CD4-positive, alpha-beta T cell (primary cell): ENCODE measurements around the gene ALLC. TPM values are rescaled to one million over a fixed set of nuclear protein-coding genes. Genes with fewer than 3 reads are reported as not detected.
"Not testable (repeated sequence)": the region's sequence is repeated elsewhere in the genome, so short reads cannot be mapped to it uniquely, and the experiment has no call there.

Source experiments
- ATAC-seq: fragments of 200-7000 bp; cut with Tn5 transposase; one replicate; pipeline ENCODE4 v1.10.0; 2022; ENCODE audit warnings: mild to moderate bottlenecking; ENCODE audit not compliant: poor library complexity
- CTCF ChIA-PET: fragments of 350-600 bp; sonication (Branson Sonifier 250); formaldehyde crosslinking; loops from one replicate; lab custom pipeline; 2021; ENCODE audit warnings: antibody characterized with exemption, inconsistent platforms; lab: Charles Lee
- POLR2A ChIA-PET: fragments of 350-600 bp; sonication (Branson Sonifier 250); formaldehyde crosslinking; loops from one replicate; lab custom pipeline; 2021; ENCODE audit warnings: antibody characterized with exemption, inconsistent platforms; lab: Charles Lee
- DNase-seq, 14 experiments: peaks; one replicate each; pipeline ENCODE4 v3.0.0-alpha.2; 2013 to 2020; ENCODE audit warnings: mixed read lengths in 2 of 14
- H3K27ac ChIP-seq, 2 donors: one replicate each; pipeline versions ENCODE4 v1.5.1 to v1.7.0; 2013; ENCODE audit warnings: low read length in 2 of 2, low read depth in 1 of 2, mild to moderate bottlenecking in 1 of 2
- H3K27me3 ChIP-seq, 2 experiments: 1 replicate in 1 of 2; 2 replicates in 1 of 2; pipeline versions ENCODE4 v1.6.1 to v1.7.0; 2013; ENCODE audit warnings: low read length in 2 of 2, control low read depth in 1 of 2, mild to moderate bottlenecking in 1 of 2, moderate library complexity in 1 of 2; ENCODE audit not compliant: insufficient read depth in 2 of 2, control insufficient read depth in 1 of 2
- H3K36me3 ChIP-seq: one replicate; pipeline ENCODE4 v1.6.1; 2013; ENCODE audit warnings: low read length, control low read depth; ENCODE audit not compliant: insufficient read depth
- H3K4me1 ChIP-seq: one replicate; pipeline ENCODE4 v1.6.1; 2013; ENCODE audit warnings: low read length, control low read depth; ENCODE audit not compliant: insufficient read depth
- H3K4me3 ChIP-seq: one replicate; pipeline ENCODE4 v1.5.1; 2013; ENCODE audit warnings: mild to moderate bottlenecking, low read length, moderate library complexity
- H3K9me3 ChIP-seq, 2 experiments: 1 replicate in 1 of 2; 2 replicates in 1 of 2; pipeline versions ENCODE4 v1.6.1 to v1.7.0; 2013; ENCODE audit warnings: low read length in 2 of 2, mild to moderate bottlenecking in 2 of 2, control low read depth in 1 of 2, moderate library complexity in 1 of 2; ENCODE audit not compliant: control insufficient read depth in 1 of 2, insufficient read depth in 1 of 2
- H3K27ac Mint-ChIP-seq: one replicate; pipeline ENCODE4 v1.8.0; 2020; ENCODE audit warnings: mixed read lengths
- H3K27me3 Mint-ChIP-seq: one replicate; pipeline ENCODE4 v1.8.0; 2021; ENCODE audit warnings: mixed read lengths
- H3K36me3 Mint-ChIP-seq: one replicate; pipeline ENCODE4 v1.8.0; 2021; ENCODE audit warnings: low read depth, mixed read lengths
- H3K4me1 Mint-ChIP-seq: one replicate; pipeline ENCODE4 v1.8.0; 2021; ENCODE audit warnings: low read depth, mixed read lengths
- H3K4me3 Mint-ChIP-seq: one replicate; pipeline ENCODE4 v1.8.0; 2020; ENCODE audit warnings: mild to moderate bottlenecking, mixed read lengths
- H3K9me3 Mint-ChIP-seq: one replicate; pipeline ENCODE4 v1.8.0; 2020; ENCODE audit warnings: mixed read lengths
- intact Hi-C, 2 experiments: fragments of 100-400 bp; cut with DNase I in 1 of 2; cut with micrococcal nuclease in 1 of 2; formaldehyde crosslinking; loops; one replicate each; pipeline versions ENCODE4 v1.15.1 to v1.9.0; 2023 to 2025; cut with DNase I, micrococcal nuclease
- total RNA-seq, 174 experiments: library from RNA in 2 of 174; stranded (reverse) in 2 of 174; gene quantifications; one replicate each; pipeline ENCODE4 v1.2.3 and lab custom pipeline; 2021 to 2026
- TF ChIP-seq, protein P1 (sequence below): fragments of 200-600 bp; IDR thresholded peaks from one replicate; pipeline ENCODE4 v1.8.0; 2022; ENCODE audit warnings: antibody characterized with exemption, mild to moderate bottlenecking

ALLC gene
- total RNA-seq, 2 experiments from 2014 or later, result not detected

- Mint-ChIP-seq H3K27ac (no peak overlapping the region), H3K4me3 (no peak overlapping the region), H3K36me3 (peaks cover 4% of the 10 kb centered on the region), H3K4me1 (peaks cover 7% of the 10 kb centered on the region), H3K9me3 (peaks cover 2% of the 10 kb centered on the region), H3K27me3 (no peaks in the 10 kb centered on the region)
- no peak overlapping the region for H3K4me3 ChIP-seq
- H3K9me3 ChIP-seq, result peaks cover 0 to 31% of the 10 kb centered on the region in 2 experiments
- no peaks in the 10 kb centered on the region for H3K27me3 ChIP-seq
- no peak for ATAC-seq
- ChIA-PET POLR2A (no interaction called here), CTCF (no interaction called here)
- peaks cover 4% of the 10 kb centered on the region for H3K4me1 ChIP-seq
- TF ChIP-seq, protein P1, sequence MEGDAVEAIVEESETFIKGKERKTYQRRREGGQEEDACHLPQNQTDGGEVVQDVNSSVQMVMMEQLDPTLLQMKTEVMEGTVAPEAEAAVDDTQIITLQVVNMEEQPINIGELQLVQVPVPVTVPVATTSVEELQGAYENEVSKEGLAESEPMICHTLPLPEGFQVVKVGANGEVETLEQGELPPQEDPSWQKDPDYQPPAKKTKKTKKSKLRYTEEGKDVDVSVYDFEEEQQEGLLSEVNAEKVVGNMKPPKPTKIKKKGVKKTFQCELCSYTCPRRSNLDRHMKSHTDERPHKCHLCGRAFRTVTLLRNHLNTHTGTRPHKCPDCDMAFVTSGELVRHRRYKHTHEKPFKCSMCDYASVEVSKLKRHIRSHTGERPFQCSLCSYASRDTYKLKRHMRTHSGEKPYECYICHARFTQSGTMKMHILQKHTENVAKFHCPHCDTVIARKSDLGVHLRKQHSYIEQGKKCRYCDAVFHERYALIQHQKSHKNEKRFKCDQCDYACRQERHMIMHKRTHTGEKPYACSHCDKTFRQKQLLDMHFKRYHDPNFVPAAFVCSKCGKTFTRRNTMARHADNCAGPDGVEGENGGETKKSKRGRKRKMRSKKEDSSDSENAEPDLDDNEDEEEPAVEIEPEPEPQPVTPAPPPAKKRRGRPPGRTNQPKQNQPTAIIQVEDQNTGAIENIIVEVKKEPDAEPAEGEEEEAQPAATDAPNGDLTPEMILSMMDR, result no peak
- no peaks in the 10 kb centered on the region for H3K36me3 ChIP-seq
- no peak for DNase-seq
- intact Hi-C loops, result no loop called here
- no peak overlapping the region for H3K27ac ChIP-seq
Measured at GRCh38 chr2:3612639-3613523, 45.1 kb upstream of the ALLC start.

GRCh38 chr2:3613524-3613905 is 44.5 kb upstream of the ALLC start:
- no peak for ATAC-seq
- no peak overlapping the region for H3K27ac Mint-ChIP-seq
- H3K9me3 Mint-ChIP-seq, result peaks cover 2% of the 10 kb centered on the region
- no peak overlapping the region for H3K4me3 Mint-ChIP-seq
- Histone ChIP-seq H3K27ac (no peak overlapping the region), H3K36me3 (no peaks in the 10 kb centered on the region), H3K4me1 (peaks cover 4% of the 10 kb centered on the region), H3K4me3 (no peak overlapping the region), H3K27me3 (no peaks in the 10 kb centered on the region), H3K9me3 (peaks cover 0 to 31% of the 10 kb centered on the region in 2 experiments)
- intact Hi-C loops, result no loop called here
- H3K4me1 Mint-ChIP-seq, result peaks cover 7% of the 10 kb centered on the region
- ChIA-PET POLR2A (no interaction called here), CTCF (no interaction called here)
- H3K36me3 Mint-ChIP-seq, result peaks cover 4% of the 10 kb centered on the region
- no peak for DNase-seq
- H3K27me3 Mint-ChIP-seq, result no peaks in the 10 kb centered on the region
- TF ChIP-seq, protein P1, result no peak

GRCh38 chr2:3614743-3615142 is 43.3 kb upstream of the ALLC start:
- POLR2A ChIA-PET, H3K4me3 Mint-ChIP-seq, ATAC-seq, intact Hi-C loops, H3K36me3 ChIP-seq, DNase-seq, H3K27me3 Mint-ChIP-seq, H3K4me3 ChIP-seq, H3K4me1 Mint-ChIP-seq, H3K27me3 ChIP-seq, H3K27ac Mint-ChIP-seq, CTCF ChIA-PET, H3K9me3 Mint-ChIP-seq, H3K27ac ChIP-seq, H3K4me1 ChIP-seq, H3K36me3 Mint-ChIP-seq: not testable (repeated sequence)
- H3K9me3 ChIP-seq, result peaks cover 0 to 31% of the 10 kb centered on the region in 2 experiments

- H3K27me3 ChIP-seq, ATAC-seq, H3K4me3 Mint-ChIP-seq, intact Hi-C loops, H3K4me1 ChIP-seq, H3K4me3 ChIP-seq, H3K27me3 Mint-ChIP-seq, H3K27ac Mint-ChIP-seq, H3K4me1 Mint-ChIP-seq, H3K27ac ChIP-seq, POLR2A ChIA-PET, H3K36me3 Mint-ChIP-seq, H3K36me3 ChIP-seq, CTCF ChIA-PET, H3K9me3 Mint-ChIP-seq: not testable (repeated sequence)
- peaks cover 0 to 31% of the 10 kb centered on the region in 2 experiments for H3K9me3 ChIP-seq
- peak in 1 of 14 experiments; percentile 1 for DNase-seq
Measured at GRCh38 chr2:3615541-3616200, 42.3 kb upstream of the ALLC start.

GRCh38 chr2:3616435-3617197 is 41.4 kb upstream of the ALLC start:
- H3K27me3 ChIP-seq, DNase-seq, H3K9me3 Mint-ChIP-seq, ATAC-seq, intact Hi-C loops, POLR2A ChIA-PET, H3K4me3 ChIP-seq, H3K4me1 Mint-ChIP-seq, H3K4me1 ChIP-seq, H3K36me3 ChIP-seq, H3K27me3 Mint-ChIP-seq, H3K27ac Mint-ChIP-seq, H3K36me3 Mint-ChIP-seq, H3K27ac ChIP-seq, CTCF ChIA-PET, H3K4me3 Mint-ChIP-seq: not testable (repeated sequence)
- peaks cover 0 to 29% of the 10 kb centered on the region in 2 experiments for H3K9me3 ChIP-seq
